K562 (cell line): ENCODE measurements around the gene SLC4A2. TPM values are rescaled to one million over a fixed set of nuclear protein-coding genes. Genes with fewer than 3 reads are reported as not detected.
A peak's percentile ranks its signal among the peaks of the same experiment; 100 is the strongest.

Experiments
- ESRRA ChIP-seq: fragments of 450-650 bp; IDR thresholded peaks from 2 replicates; pipeline ENCODE4 v1.6.1; 2014; ENCODE audit warnings: low read depth, mild to moderate bottlenecking, moderate library complexity, borderline replicate concordance
- MGA ChIP-seq: fragments of 450-650 bp; IDR thresholded peaks from 2 replicates; pipeline ENCODE4 v1.6.1; 2016; ENCODE audit warnings: mild to moderate bottlenecking, moderate library complexity
- MNT ChIP-seq, 2 experiments: fragments of 450-650 bp; conservative IDR thresholded peaks; 2 replicates each; pipeline ENCODE4 v1.6.1; 2017; ENCODE audit warnings: mild to moderate bottlenecking in 2 of 2, moderate library complexity in 2 of 2
- RBM22 ChIP-seq: fragments of 200-400 bp; formaldehyde crosslinking; IDR thresholded peaks from 2 replicates; pipeline ENCODE4 v1.6.1; 2018; ENCODE audit warnings: low read length, low read depth; ENCODE audit not compliant: poor library complexity, severe bottlenecking
- THAP12 ChIP-seq: fragments of 250-450 bp; sonication (Bioruptor Pico); IDR thresholded peaks from 2 replicates; pipeline ENCODE4 v1.9.0; 2021; ENCODE audit warnings: mild to moderate bottlenecking, inconsistent platforms
- ZBTB33 ChIP-seq: sonication (generic); formaldehyde crosslinking; IDR thresholded peaks from 2 replicates; pipeline ENCODE4 v1.8.1; 2023; ENCODE audit warnings: mild to moderate bottlenecking, missing genetic modification reagents
- ZNF133 ChIP-seq: fragments of 250-450 bp; sonication (Bioruptor Pico); IDR thresholded peaks from 2 replicates; pipeline ENCODE4 v1.4.0; 2020; ENCODE audit warnings: mild to moderate bottlenecking
- ZNF589 ChIP-seq: fragments of 200-800 bp; sonication (Bioruptor generic); IDR thresholded peaks from 2 replicates; pipeline ENCODE4 v1.6.1; 2016; ENCODE audit warnings: low read depth, missing genetic modification characterization, missing compliant biosample characterization
- ZNF785 ChIP-seq: fragments of 250-450 bp; sonication (Bioruptor Pico); IDR thresholded peaks from 2 replicates; pipeline ENCODE4 v1.4.0; 2020; ENCODE audit warnings: mild to moderate bottlenecking
- polyA plus RNA-seq, 8 experiments: library from polyadenylated mRNA; depleted of rRNA in 4 of 8; stranded (reverse) in 5 of 8; unstranded in 3 of 8; fragments of >200 nt; fragmentation: Nextera tagmentation in 2 of 8; fragmentation: Illumina TruSeq in 1 of 8; extraction: Ambion mirVana in 2 of 8; extraction: Trizol in 1 of 8; gene quantifications; 2 replicates each; pipeline versions ENCODE4 v1.2.1 to v1.2.3, GENCODE V29; 2011 to 2014; ENCODE audit warnings: inconsistent platforms in 1 of 8, missing spikeins in 1 of 8
- total RNA-seq, 7 experiments: library from RNA; depleted of rRNA in 6 of 7; stranded (reverse); fragments of >200 nt in 6 of 7; fragmentation: Illumina TruSeq in 2 of 7; extraction: Trizol in 2 of 7; gene quantifications; 2 replicates each; pipeline versions ENCODE4 v1.2.1 to v1.2.3, GENCODE V29; 2011 to 2021; ENCODE audit warnings: low replicate concordance in 1 of 7

SLC4A2 gene
- total and polyA plus RNA-seq, 9 of the 15 experiments (the other 6 are each of a cell fraction or from before 2014, with no cell fraction given), result 11.4 to 375 (median 130) TPM

GRCh38 chr7:151079199-151079910 lies 20.0 kb downstream of the SLC4A2 start (continued):
- TF ChIP-seq MGA, result no peak
- no peak for TF ChIP-seq ZNF589 (CRISPR knock-in tag)
- TF ChIP-seq ZNF133, result no peak
- no peak for TF ChIP-seq THAP12 (CRISPR knock-in tag)
- peak; percentile 55 for TF ChIP-seq RBM22
- peak; percentile 46; the same call in 1 of the 2 replicates for TF ChIP-seq ZBTB33 (CRISPR knock-in tag)
- TF ChIP-seq ZNF785 (CRISPR knock-in tag), result no peak
- no peak for TF ChIP-seq ESRRA
- no peak for TF ChIP-seq MNT (conservative IDR thresholded peaks at IDR 0.05)
